NCI-H748 (cell line): ENCODE results near the gene TPX2.
A peak's percentile ranks its signal among the peaks of the same experiment; 100 is the strongest.

Experiments used
- DNase-seq: peaks from one replicate; lab custom pipeline; 2025; ENCODE audit not compliant: unreplicated experiment; lab: John Stamatoyannopoulos, UW

The TPX2 gene

GRCh38 chr20:31830406-31830981, 91.4 kb downstream of the TPX2 start:
- DNase-seq, result no peak

GRCh38 chr20:31831211-31831610, 92.1 kb downstream of the TPX2 start:
- no peak for DNase-seq

GRCh38 chr20:31831771-31832306, 92.7 kb downstream of the TPX2 start:
- DNase-seq, result no peak

GRCh38 chr20:31833130-31833930, 94.2 kb downstream of the TPX2 start:
- peak; percentile 41 for DNase-seq

GRCh38 chr20:31833931-31834521, 94.9 kb downstream of the TPX2 start:
- no peak for DNase-seq

- no peak for DNase-seq
These were observed 96.5 kb downstream of the TPX2 start for GRCh38 chr20:31835554-31835953.

GRCh38 chr20:31835977-31836852, 97.1 kb downstream of the TPX2 start:
- no peak for DNase-seq

- no peak for DNase-seq
These were observed 97.9 kb downstream of the TPX2 start for GRCh38 chr20:31836853-31837608.

GRCh38 chr20:31837896-31838397, 98.9 kb downstream of the TPX2 start:
- no peak for DNase-seq

- DNase-seq, result no peak
These were observed 99.7 kb downstream of the TPX2 start for GRCh38 chr20:31838646-31839292.

- DNase-seq, result no peak
These were observed 100.8 kb downstream of the TPX2 start for GRCh38 chr20:31839782-31840487.

GRCh38 chr20:31840906-31841816, 102.1 kb downstream of the TPX2 start:
- DNase-seq, result no peak

- no peak for DNase-seq
These were observed 102.8 kb downstream of the TPX2 start for GRCh38 chr20:31841928-31842327.

- DNase-seq, result no peak
These were observed 103.5 kb downstream of the TPX2 start for GRCh38 chr20:31842471-31843157.

GRCh38 chr20:31843288-31843687, 104.2 kb downstream of the TPX2 start:
- no peak for DNase-seq

- DNase-seq, result no peak
These were observed 104.8 kb downstream of the TPX2 start for GRCh38 chr20:31843881-31844280.

GRCh38 chr20:31844737-31845299, 105.7 kb downstream of the TPX2 start:
- no peak for DNase-seq
